Spleen (tissue), 11 donors: Measurements from ENCODE around the gene ATOH1. TPM values are rescaled to one million over a fixed set of nuclear protein-coding genes. Genes with fewer than 3 reads are reported as not detected.

Experiments used
- DNase-seq: peaks from one replicate; pipeline ENCODE4 v3.0.0-alpha.2; 2020
- H3K27ac ChIP-seq, 8 donors: fragments of 200-600 bp; sonication (generic) in 7 of 8; 1 replicate in 4 of 8; 2 replicates in 4 of 8; pipeline versions ENCODE4 v1.5.0 to v1.8.0; 2016 to 2021; ENCODE audit warnings: inconsistent platforms in 4 of 8, mild to moderate bottlenecking in 4 of 8, moderate library complexity in 1 of 8
- H3K27me3 ChIP-seq, 7 donors: fragments of 200-600 bp; sonication (generic) in 6 of 7; replicated peaks in 1 of 7; 1 replicate in 4 of 7; 2 replicates in 3 of 7; pipeline versions ENCODE4 v1.5.0 to v1.8.0; 2016 to 2021; ENCODE audit warnings: inconsistent platforms in 3 of 7, mild to moderate bottlenecking in 1 of 7
- H3K36me3 ChIP-seq, 6 donors: fragments of 200-600 bp; sonication (generic) in 5 of 6; 1 replicate in 4 of 6; 2 replicates in 2 of 6; pipeline versions ENCODE4 v1.5.0 to v1.8.0; 2016 to 2021; ENCODE audit warnings: inconsistent platforms in 2 of 6
- H3K4me1 ChIP-seq, 6 donors: fragments of 200-600 bp; sonication (generic) in 5 of 6; 1 replicate in 3 of 6; 2 replicates in 3 of 6; pipeline versions ENCODE4 v1.5.0 to v1.8.0; 2016 to 2021; ENCODE audit warnings: inconsistent platforms in 3 of 6
- H3K4me3 ChIP-seq, 8 donors: fragments of 200-600 bp; sonication (generic) in 7 of 8; 1 replicate in 4 of 8; 2 replicates in 4 of 8; pipeline versions ENCODE4 v1.5.0 to v1.8.0; 2016 to 2021; ENCODE audit warnings: inconsistent platforms in 4 of 8, mild to moderate bottlenecking in 4 of 8, moderate library complexity in 2 of 8
- H3K9me3 ChIP-seq, 8 donors: fragments of 200-600 bp; sonication (generic) in 7 of 8; 1 replicate in 4 of 8; 2 replicates in 4 of 8; pipeline versions ENCODE4 v1.5.0 to v1.8.0; 2016 to 2021; ENCODE audit warnings: inconsistent platforms in 4 of 8
- CTCF ChIP-seq, 11 experiments: fragments of 200-600 bp in 7 of 11; fragments of 450-650 bp in 4 of 11; sonication (generic) in 4 of 11; IDR thresholded peaks in 8 of 11; conservative IDR thresholded peaks in 3 of 11; 1 replicate in 7 of 11; 2 replicates in 4 of 11; pipeline versions ENCODE4 v1.4.0 to v1.8.0; 2016 to 2021; ENCODE audit warnings: antibody characterized with exemption in 11 of 11, inconsistent platforms in 4 of 11, mild to moderate bottlenecking in 1 of 11
- POLR2A ChIP-seq, 3 donors: fragments of 450-650 bp; IDR thresholded peaks; one replicate each; pipeline ENCODE4 v1.5.1; 2017; ENCODE audit warnings: antibody characterized with exemption in 3 of 3, mild to moderate bottlenecking in 1 of 3
- POLR2AphosphoS5 ChIP-seq, 3 donors: sonication (generic); formaldehyde crosslinking; IDR thresholded peaks; one replicate each; pipeline ENCODE4 v1.5.1; 2017; ENCODE audit warnings: antibody characterized with exemption in 3 of 3
- WGBS, 5 donors: extraction: QIAGEN DNeasy Blood & Tissue Kit in 3 of 5; methylation state at CpG; one replicate each; pipeline versions ENCODE4 v1.1.5 to v1.1.7; 2013 to 2018; 5-methylcytosine and 5-hydroxymethylcytosine counted together
- intact Hi-C: fragments of 100-400 bp; cut with DNase I; formaldehyde crosslinking; loops from one replicate; pipeline ENCODE4 v1.15.0; 2023; ENCODE audit warnings: low total_unique reads
- polyA plus RNA-seq, 3 donors: library from polyadenylated mRNA; stranded (reverse); fragments of 200-250 nt; gene quantifications; one replicate each; pipeline ENCODE4 v1.2.1, GENCODE V29; 2013
- small RNA-seq, 4 donors: library from RNA; depleted of rRNA; stranded (forward); fragments of <200 nt; gene quantifications; one replicate each; pipeline ENCODE3, GENCODE V24; 2016
- total RNA-seq, 7 donors: library from RNA; depleted of rRNA in 3 of 7; stranded (reverse); fragments of >200 nt in 3 of 7; fragmentation: NEBNext Ultra II Directional in 4 of 7; extraction: Animal tissue kit (Norgen Biotek cat#: 25700) in 4 of 7; gene quantifications; one replicate each; pipeline versions ENCODE4 v1.1.0 to v1.2.1, GENCODE V29; 2016 to 2021
- donor health status: healthy with polysubstance abuse.
- donor health status: DM: no; HTN: no; CAD: no; lungs with moderate emphysema.
- donor health status: DM: no; HTN: no; CAD: no.
- donor health status: Bipolar disorder and iron deficiency.
- donor health status: healthy.
- donor health status: DM: no; HTN: no; CAD: no.
- donor health status: DM: yes; HTN: yes; CAD: no.

The ATOH1 gene
- total and polyA plus RNA-seq, 10 donors, result not detected

GRCh38 chr4:93879919-93880318, 51.4 kb downstream of the ATOH1 start:
- H3K4me1 ChIP-seq, result no peaks in the 10 kb centered on the region
- intact Hi-C loops, result no loop called here
- no peaks in the 10 kb centered on the region for H3K27me3 ChIP-seq
- H3K4me3 ChIP-seq, result no peak overlapping the region
- no peak overlapping the region for H3K27ac ChIP-seq
- no peaks in the 10 kb centered on the region for H3K36me3 ChIP-seq
- TF ChIP-seq CTCF (IDR thresholded peaks at IDR 0.05 in 8 of 11, conservative IDR thresholded peaks at IDR 0.05 in 3 of 11), result no peak
- no peak for TF ChIP-seq POLR2AphosphoS5 (IDR thresholded peaks at IDR 0.05)
- TF ChIP-seq POLR2A (IDR thresholded peaks at IDR 0.05), result no peak
- H3K9me3 ChIP-seq, result no peaks in the 10 kb centered on the region
- WGBS, 5 donors, result 65 to 84% (median 78%) methylated on average over 4 of the region's 4 CpGs
- DNase-seq, result no peak

Small RNA genes lying within 50 kb of the gene (small RNA-seq; reads per million reads assigned to genes)
- 0 reads per million in 4 donors for gene RNA5SP164
